ENCODE data around the gene TSPAN19.
A peak's percentile ranks its signal among the peaks of the same experiment; 100 is the strongest.

The TSPAN19 gene

GRCh38 chr12:85036234-85036707 is at the start of gene TSPAN19, which contains the start of gene LRRIQ1:
TSPAN19 (minus strand) TSS chr12:85036277; CDS start chr12:85029946, 6,331 bp downstream.
LRRIQ1 (plus strand) TSS chr12:85036351; CDS start chr12:85038177, 1,826 bp downstream.
- peak within 1 kb of the TSS; percentile 70 for H3K4me3 ChIP-seq (ENCODE audit: low read length)
- peak; percentile 75 for DNase-seq (ENCODE audit: low read depth)
- TF ChIP-seq CTCF (conservative IDR thresholded peaks at IDR 0.05; ENCODE audit: low read length) = no peak

- TF ChIP-seq CTCF (conservative IDR thresholded peaks at IDR 0.05; ENCODE audit: low read length) = no peak
- H3K4me3 ChIP-seq (ENCODE audit: low read length) = no peak overlapping the region
- DNase-seq (ENCODE audit: low read depth) = no peak
Measured at GRCh38 chr12:85085066-85085465, 49.0 kb upstream of the TSPAN19 start.

DNA sequence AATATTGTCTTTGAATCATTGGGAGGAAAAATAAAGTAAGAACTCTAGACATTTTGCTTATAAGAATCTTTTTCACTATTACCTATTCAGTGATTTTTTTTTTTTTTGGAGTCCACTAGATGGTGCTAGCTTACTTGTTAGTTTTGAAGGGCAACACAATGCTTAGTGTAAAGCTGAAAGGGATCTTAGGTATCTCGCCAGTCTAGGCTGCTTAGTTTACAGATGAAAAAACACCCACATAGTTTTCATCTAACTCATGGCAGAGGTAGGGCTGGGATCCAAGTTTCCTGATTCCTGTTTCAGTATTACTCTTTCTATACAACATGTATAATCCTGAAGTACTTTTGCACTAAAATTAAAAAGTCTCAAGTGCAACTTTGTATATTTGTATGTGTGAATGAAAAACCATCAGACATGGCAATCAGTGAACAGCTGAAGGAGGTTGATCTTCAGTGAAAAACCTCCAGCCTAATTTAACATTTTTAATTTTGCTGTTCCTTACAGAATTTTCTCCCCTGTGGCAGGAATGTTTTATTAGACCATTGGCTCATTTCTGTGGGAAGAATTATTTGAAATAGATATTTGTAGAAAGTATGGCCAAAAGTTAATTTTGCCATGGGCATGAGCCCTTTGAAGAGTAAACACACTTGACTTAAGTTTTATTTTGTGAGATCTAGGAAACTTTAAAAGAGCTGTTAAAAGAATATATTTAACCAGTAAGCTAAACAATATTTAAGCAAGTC is 40.8 kb upstream of the TSPAN19 start:
- H3K4me3 ChIP-seq (ENCODE audit: low read length) = no peak overlapping the region
- TF ChIP-seq CTCF (conservative IDR thresholded peaks at IDR 0.05; ENCODE audit: low read length) = peak; percentile 71
- peak; percentile 86 for DNase-seq (ENCODE audit: low read depth)

DNA sequence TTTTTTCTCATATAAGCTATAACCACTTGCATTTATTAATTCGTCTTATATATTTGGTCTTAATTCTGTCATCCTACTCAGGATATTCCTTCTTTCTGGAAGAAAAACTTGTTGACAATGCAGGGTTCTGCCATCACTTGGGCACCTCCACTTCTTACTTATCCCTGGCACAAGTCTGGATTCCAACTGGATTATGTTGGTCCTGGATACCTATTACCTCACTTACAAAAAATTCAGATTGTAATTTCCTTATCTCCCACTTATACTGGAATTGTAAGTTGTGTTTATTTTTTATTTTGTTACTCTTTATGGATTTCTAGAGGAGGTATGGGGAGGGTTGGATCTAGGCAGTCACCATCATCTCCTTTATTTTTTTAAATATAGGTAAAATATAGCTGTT is 36.7 kb upstream of the TSPAN19 start:
- no peak for TF ChIP-seq CTCF (conservative IDR thresholded peaks at IDR 0.05; ENCODE audit: low read length)
- no peak for DNase-seq (ENCODE audit: low read depth)
- H3K4me3 ChIP-seq (ENCODE audit: low read length) = no peak overlapping the region

DNA sequence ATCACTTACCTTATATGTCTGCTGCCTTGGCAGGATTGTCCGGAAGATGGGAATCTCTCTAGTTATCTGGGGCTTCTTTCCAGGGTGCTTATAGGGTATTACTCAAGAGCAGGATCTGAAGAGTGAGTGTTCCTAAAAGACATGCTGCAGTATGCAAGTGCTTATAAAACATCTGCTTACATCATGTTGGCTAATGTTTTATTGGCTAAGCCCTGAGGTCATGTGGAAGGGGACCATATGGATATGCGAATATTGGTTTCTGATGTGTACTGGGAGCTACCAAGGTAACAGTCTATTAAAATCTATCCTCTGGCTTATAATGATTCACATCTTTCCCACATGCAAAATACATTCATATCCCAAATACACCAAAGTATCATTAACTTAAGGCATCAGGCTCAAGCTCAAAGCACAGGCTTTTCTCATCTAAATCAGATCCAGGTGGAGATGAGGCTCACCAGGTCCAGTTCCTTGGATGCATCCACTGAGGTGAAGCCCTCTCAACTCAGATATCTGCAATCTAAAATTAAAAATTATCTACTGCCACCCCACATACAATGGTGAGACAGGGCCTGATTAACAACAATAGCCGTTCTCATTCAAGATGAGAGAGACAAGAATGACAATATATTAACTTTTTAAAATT is 29.9 kb upstream of the TSPAN19 start:
- DNase-seq (ENCODE audit: low read depth) = peak; percentile 9
- no peak for TF ChIP-seq CTCF (conservative IDR thresholded peaks at IDR 0.05; ENCODE audit: low read length)
- H3K4me3 ChIP-seq (ENCODE audit: low read length) = no peak overlapping the region

DNA sequence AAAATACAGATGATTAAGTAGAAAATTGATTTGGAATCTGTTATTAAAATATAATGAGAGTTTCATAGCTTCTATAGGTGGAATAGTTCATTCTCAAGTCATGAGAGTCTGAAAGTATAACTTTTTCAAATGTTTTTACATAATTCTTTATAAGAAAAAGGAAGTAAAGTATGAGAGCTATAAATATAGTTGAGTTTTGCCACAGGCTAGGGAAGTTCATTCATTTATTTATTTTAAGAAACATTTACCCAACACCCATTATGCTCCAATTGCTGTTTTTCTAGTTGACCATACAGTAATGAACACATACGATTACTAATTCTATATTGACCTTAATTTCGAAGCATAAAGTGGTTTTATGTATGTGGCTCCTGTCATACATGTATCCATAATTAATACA is 24.8 kb upstream of the TSPAN19 start:
- no peak for DNase-seq (ENCODE audit: low read depth)
- TF ChIP-seq CTCF (conservative IDR thresholded peaks at IDR 0.05; ENCODE audit: low read length) = no peak

DNA sequence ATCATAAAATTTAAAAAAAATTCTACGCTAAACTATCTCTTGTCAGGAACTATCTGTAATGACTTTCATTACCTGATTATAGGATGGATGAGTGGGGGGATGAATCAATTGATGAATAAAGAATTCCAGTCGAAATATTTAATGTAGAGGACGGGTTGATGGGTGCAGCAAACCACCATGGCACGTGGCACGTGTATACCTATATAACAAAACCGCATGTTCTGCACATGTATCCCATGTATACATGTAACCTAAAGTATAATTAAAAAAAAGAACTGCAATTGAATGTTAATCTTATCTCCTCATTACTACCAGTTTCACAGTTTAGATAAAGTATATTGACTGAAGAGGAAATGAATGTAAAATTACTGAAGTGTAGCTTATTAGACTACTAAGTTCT is 23.5 kb upstream of the TSPAN19 start:
- TF ChIP-seq CTCF (conservative IDR thresholded peaks at IDR 0.05; ENCODE audit: low read length) = no peak
- no peak for DNase-seq (ENCODE audit: low read depth)
- no peak overlapping the region for H3K4me3 ChIP-seq (ENCODE audit: low read length)

More for the DNA sequence above, 24.8 kb upstream of the TSPAN19 start:
- H3K4me3 ChIP-seq (ENCODE audit: low read length) = no peak overlapping the region

All from AG10803 (cell line).